Brain microvascular endothelial cell (primary cell): ENCODE data around the gene POU2F1.

Source experiments
- DNase-seq: peaks from one replicate; pipeline ENCODE4 v3.0.0-alpha.2; 2020
- H3K27ac ChIP-seq: fragments of 250-450 bp; sonication (Bioruptor Pico); 2 replicates; pipeline ENCODE4 v1.5.1; 2020; ENCODE audit warnings: mild to moderate bottlenecking, moderate library complexity
- H3K27me3 ChIP-seq: fragments of 250-450 bp; sonication (Bioruptor Pico); replicated peaks from 2 replicates; pipeline ENCODE4 v1.5.1; 2020; ENCODE audit warnings: mild to moderate bottlenecking
- H3K36me3 ChIP-seq: fragments of 250-450 bp; sonication (Bioruptor Pico); replicated peaks from 2 replicates; pipeline ENCODE4 v1.5.1; 2020; ENCODE audit warnings: mild to moderate bottlenecking
- H3K4me3 ChIP-seq: 2 replicates; pipeline ENCODE4 v1.5.1; 2011; ENCODE audit warnings: low read depth, mild to moderate bottlenecking, control low read depth, low read length, moderate library complexity
- in situ Hi-C: cut with HindIII; loops from 2 replicates; pipeline ENCODE4 v1.10.0; 2017; ENCODE audit warnings: low sequenced_read_pairs, low pct_ligation_motif_present
- TF ChIP-seq, protein P1 (sequence below): IDR thresholded peaks from 2 replicates; pipeline ENCODE4 v1.5.1; 2011; ENCODE audit warnings: low read depth, mild to moderate bottlenecking, moderate library complexity, low read length, control low read depth, inconsistent platforms; ENCODE audit errors: missing control alignments

The POU2F1 gene

DNA sequence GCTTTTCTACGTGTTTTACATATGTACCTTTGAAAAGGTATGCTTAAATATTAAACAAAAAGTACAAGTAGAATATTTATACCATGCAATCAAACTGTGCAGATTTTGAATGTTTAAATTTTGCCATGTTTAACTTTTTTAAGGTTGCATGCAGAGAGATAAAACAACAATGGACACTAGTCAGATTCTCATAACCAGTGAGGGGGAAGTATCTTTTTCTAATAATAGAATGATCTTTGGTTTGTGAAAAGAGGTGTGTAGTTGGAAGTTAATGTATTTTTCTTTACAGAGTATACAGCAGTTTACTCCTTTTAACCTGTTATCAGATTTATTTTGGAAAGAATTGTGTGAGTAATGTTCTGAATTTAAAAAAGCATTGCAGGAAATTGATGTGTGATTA, 27.1 kb downstream of the POU2F1 start:
- TF ChIP-seq, protein P1, sequence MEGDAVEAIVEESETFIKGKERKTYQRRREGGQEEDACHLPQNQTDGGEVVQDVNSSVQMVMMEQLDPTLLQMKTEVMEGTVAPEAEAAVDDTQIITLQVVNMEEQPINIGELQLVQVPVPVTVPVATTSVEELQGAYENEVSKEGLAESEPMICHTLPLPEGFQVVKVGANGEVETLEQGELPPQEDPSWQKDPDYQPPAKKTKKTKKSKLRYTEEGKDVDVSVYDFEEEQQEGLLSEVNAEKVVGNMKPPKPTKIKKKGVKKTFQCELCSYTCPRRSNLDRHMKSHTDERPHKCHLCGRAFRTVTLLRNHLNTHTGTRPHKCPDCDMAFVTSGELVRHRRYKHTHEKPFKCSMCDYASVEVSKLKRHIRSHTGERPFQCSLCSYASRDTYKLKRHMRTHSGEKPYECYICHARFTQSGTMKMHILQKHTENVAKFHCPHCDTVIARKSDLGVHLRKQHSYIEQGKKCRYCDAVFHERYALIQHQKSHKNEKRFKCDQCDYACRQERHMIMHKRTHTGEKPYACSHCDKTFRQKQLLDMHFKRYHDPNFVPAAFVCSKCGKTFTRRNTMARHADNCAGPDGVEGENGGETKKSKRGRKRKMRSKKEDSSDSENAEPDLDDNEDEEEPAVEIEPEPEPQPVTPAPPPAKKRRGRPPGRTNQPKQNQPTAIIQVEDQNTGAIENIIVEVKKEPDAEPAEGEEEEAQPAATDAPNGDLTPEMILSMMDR = no peak
- in situ Hi-C loops = no loop called here
- DNase-seq = no peak
- H3K27ac ChIP-seq = no peak overlapping the region
- no peaks in the 10 kb centered on the region for H3K36me3 ChIP-seq
- no peaks in the 10 kb centered on the region for H3K27me3 ChIP-seq
- no peak overlapping the region for H3K4me3 ChIP-seq

DNA sequence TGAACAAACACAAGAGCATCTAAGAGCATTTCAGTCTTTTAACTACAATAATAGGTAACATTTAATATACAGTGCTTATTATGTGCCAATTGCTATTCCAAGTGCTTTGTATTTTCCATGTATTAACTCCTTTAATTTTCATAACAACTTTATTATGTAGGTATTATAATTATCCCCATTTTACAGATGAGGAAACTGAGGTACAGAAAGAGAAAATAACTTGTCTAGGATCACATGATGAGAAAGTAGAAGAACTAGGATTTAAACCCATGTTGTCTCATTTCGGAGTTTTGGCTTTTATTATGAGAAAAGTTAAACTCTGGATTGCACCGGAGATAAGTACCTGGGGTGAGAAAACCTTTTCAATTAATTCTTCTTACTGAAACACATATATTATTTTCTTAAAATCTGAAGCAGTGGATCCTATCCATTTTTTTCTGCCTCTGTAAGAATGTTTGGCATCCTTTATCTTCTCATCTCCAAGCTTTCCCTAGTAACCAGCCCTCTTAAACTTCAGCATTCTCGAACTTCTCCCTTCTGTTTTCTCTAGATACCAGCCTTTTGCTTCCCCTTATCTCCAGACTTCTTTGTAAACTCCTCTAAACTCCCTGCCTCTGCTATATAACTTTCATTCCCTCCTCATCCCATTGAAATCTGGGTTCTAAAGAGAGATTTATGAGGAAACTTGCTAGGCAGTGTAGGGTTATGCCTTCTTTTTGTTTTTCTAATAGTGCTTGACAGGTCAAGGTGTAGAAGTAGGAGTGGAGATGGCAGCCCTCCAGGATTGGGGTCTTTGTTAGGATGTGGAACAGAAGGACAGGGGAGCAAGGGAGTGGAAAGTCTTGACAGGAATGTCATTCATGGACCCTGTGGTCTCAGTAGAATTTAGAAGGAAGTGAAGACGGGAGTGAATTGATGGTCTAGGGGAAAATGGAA, 28.3 kb downstream of the POU2F1 start:
- Histone ChIP-seq H3K4me3 (no peak overlapping the region), H3K27me3 (no peaks in the 10 kb centered on the region), H3K36me3 (no peaks in the 10 kb centered on the region), H3K27ac (no peak overlapping the region)
- TF ChIP-seq, protein P1 = no peak
- in situ Hi-C loops = no loop called here
- no peak for DNase-seq

DNA sequence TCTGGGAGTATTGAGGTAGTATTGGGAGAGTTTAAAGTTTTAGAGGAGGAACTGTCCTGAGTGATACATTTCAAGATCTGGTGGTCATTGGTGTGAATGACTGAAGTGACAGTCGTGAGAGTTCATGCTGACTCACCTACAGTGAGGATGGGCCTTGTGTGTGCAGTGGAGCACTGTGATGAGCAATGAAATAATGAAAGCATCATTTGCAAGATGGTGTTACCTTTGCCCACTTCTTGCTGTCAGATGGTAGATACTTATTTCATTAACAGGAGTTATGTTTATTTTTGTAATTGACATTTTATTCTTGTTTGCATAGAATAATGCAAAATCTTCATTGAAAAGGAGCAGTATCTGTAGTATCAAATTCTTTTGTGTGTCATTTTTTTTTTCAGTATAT, 29.0 kb downstream of the POU2F1 start:
- Histone ChIP-seq H3K36me3 (no peaks in the 10 kb centered on the region), H3K27me3 (no peaks in the 10 kb centered on the region), H3K27ac (no peak overlapping the region), H3K4me3 (no peak overlapping the region)
- TF ChIP-seq, protein P1 = no peak
- DNase-seq = no peak
- in situ Hi-C loops = no loop called here

DNA sequence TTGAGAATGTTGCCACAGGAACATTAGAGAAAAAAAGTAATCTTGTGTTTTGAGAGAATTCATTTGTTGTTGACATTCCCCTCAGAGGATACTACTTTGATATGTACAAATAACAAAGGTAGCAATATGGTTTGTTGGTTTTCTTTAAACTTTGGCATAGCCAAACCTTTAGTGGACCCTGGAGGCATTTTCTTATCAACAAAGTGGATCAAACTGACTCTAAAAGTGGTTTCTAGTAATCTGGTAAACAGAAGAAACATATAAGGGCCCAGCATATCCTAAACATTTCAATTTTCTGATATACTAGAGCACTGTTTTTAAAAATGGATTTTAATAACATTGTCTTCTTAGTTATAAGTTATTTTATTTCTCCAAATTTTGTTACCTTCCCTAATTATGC, 29.8 kb downstream of the POU2F1 start:
- TF ChIP-seq, protein P1 = no peak
- no peak overlapping the region for H3K4me3 ChIP-seq
- no peak for DNase-seq
- no peaks in the 10 kb centered on the region for H3K27me3 ChIP-seq
- no peaks in the 10 kb centered on the region for H3K36me3 ChIP-seq
- H3K27ac ChIP-seq = no peak overlapping the region
- in situ Hi-C loops = no loop called here

- Histone ChIP-seq H3K27ac (no peak overlapping the region), H3K36me3 (no peaks in the 10 kb centered on the region), H3K27me3 (no peaks in the 10 kb centered on the region), H3K4me3 (no peak overlapping the region)
- in situ Hi-C loops = no loop called here
- TF ChIP-seq, protein P1 = no peak
- DNase-seq = no peak
Observed at GRCh38 chr1:167251472-167251871, 30.8 kb downstream of the POU2F1 start.
